Left ventricle myocardium superior (tissue), 1 donor: ENCODE results near the gene KCTD15. TPM values are rescaled to one million over a fixed set of nuclear protein-coding genes. Genes with fewer than 3 reads are reported as not detected.
A peak's percentile ranks its signal among the peaks of the same experiment; 100 is the strongest.

ENCODE experiments used
- ATAC-seq: fragments of 200-7000 bp; cut with Tn5 transposase; one replicate; pipeline ENCODE4 v1.9.1; 2020; ENCODE audit warnings: mild to moderate bottlenecking, moderate library complexity
- DNase-seq: peaks from one replicate; pipeline ENCODE4 v3.0.0-alpha.2; 2020
- intact Hi-C: fragments of 100-400 bp; cut with micrococcal nuclease; formaldehyde crosslinking; loops from one replicate; pipeline ENCODE4 v1.11.0; 2022
- total RNA-seq: library from RNA; stranded (reverse); fragmentation: NEBNext Ultra II Directional; extraction: Animal tissue kit (Norgen Biotek cat#: 25700); gene quantifications from one replicate; pipeline ENCODE4 v1.2.1, GENCODE V29; 2021
- donor health status: DM: no; HTN: yes; CAD: no; lungs with severe emphysema.

KCTD15 gene
- total RNA-seq, 1 donor from 2014 or later: 9.6 TPM

GRCh38 chr19:33769208-33769607 lies 27.5 kb upstream of the KCTD15 start:
- no peak for DNase-seq
- ATAC-seq: no peak
- intact Hi-C loops: loop anchor here (5.0 kb wide), 1 partner anchor 337 kb away; no protein-coding TSS in a partner anchor

DNA sequence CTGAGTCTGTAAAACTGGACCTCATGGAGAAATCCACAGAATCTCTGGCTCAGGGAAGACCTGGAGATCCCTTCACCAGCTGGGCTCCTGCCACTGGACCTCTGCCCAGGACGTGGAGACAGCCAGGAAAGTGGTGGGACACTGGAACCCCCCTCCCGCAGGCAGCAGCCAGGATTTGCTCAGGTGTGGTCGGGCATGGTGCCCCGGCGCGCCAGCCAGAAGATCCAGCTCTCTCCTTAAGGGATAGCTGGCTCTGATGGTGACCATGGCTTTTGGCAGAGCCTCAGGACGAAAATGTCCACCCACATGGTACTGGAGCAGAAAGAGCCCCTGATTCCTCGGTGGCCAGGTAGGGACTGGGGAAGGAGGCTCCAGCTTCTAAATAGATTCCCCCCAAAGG lies 26.6 kb upstream of the KCTD15 start:
- DNase-seq: no peak
- no peak for ATAC-seq
- intact Hi-C loops: loop anchor here (5.0 kb wide), 1 partner anchor 353 kb away; no protein-coding TSS in a partner anchor

DNA sequence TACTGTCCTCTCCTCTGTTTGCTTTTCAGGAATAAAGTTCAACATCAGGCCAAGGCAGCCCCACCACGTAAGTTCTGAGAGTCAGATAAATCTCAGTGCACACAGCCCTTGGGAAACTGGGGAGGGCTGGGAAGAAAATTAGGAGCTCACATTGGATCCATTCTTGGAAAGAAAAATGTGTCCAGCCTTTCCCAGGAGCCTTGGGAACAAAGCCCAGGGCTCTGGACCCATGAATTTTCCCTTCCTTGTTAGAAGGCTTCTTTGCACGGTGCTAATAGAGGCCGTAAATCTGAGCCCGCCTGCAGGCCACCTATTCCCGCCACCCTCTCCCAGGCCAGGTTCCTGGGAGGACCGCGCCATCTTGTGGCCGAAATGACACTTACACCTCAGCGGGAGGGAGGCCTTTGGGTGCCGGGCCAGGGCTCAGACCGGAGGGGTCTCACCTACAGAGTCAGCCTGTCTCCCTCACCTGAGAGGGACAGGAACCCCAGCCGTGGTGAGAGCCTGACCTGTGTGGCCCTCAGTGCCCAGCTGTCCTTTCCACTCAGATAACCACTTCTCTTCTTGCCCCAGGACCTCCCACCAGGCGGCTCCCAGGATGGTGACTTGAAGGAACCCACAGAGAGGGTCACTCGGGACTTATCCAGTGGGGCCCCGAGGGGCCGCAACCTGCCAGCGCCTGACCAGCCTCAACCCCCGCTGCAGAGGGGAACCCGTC lies 25.1 kb upstream of the KCTD15 start:
- intact Hi-C loops: loop anchor here (5.0 kb wide), 1 partner anchor 354 kb away; no protein-coding TSS in a partner anchor
- ATAC-seq: peak; percentile 83

GRCh38 chr19:33772102-33772857 lies 24.4 kb upstream of the KCTD15 start:
- ATAC-seq (no peak), DNase-seq (no peak)

More for the DNA sequence above, 25.1 kb upstream of the KCTD15 start:
- DNase-seq: peak; percentile 83

DNA sequence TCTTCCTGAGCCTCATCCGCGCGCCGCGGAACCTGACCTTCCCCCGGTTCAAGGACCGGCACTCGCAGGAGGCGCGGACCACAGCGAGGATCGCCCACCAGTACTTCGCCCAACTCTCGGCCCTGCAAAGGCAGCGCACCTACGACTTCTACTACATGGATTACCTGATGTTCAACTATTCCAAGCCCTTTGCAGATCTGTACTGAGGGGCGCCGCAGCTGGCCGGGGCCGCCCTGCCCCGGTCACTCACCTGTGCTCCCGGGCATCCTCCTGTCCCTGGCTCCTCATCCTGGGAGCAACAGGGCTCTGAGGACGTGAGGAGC lies 23.9 kb upstream of the KCTD15 start:
- intact Hi-C loops: loop anchor here (5.0 kb wide), 1 partner anchor 356 kb away; no protein-coding TSS in a partner anchor
- DNase-seq: no peak
- ATAC-seq: no peak

More at GRCh38 chr19:33772102-33772857, 24.4 kb upstream of the KCTD15 start:
- intact Hi-C loops: loop anchor here (5.0 kb wide), 1 partner anchor 355 kb away; no protein-coding TSS in a partner anchor

- DNase-seq: no peak
- intact Hi-C loops: loop anchor here (5.0 kb wide), 1 partner anchor 357 kb away; no protein-coding TSS in a partner anchor
- ATAC-seq: no peak
Measured at GRCh38 chr19:33773704-33774624, 22.7 kb upstream of the KCTD15 start.

GRCh38 chr19:33774751-33775150 lies 21.9 kb upstream of the KCTD15 start:
- intact Hi-C loops: loop anchor here (5.0 kb wide), 3 partner anchors 223 to 357 kb away; no protein-coding TSS in a partner anchor
- ATAC-seq (no peak), DNase-seq (no peak)

DNA sequence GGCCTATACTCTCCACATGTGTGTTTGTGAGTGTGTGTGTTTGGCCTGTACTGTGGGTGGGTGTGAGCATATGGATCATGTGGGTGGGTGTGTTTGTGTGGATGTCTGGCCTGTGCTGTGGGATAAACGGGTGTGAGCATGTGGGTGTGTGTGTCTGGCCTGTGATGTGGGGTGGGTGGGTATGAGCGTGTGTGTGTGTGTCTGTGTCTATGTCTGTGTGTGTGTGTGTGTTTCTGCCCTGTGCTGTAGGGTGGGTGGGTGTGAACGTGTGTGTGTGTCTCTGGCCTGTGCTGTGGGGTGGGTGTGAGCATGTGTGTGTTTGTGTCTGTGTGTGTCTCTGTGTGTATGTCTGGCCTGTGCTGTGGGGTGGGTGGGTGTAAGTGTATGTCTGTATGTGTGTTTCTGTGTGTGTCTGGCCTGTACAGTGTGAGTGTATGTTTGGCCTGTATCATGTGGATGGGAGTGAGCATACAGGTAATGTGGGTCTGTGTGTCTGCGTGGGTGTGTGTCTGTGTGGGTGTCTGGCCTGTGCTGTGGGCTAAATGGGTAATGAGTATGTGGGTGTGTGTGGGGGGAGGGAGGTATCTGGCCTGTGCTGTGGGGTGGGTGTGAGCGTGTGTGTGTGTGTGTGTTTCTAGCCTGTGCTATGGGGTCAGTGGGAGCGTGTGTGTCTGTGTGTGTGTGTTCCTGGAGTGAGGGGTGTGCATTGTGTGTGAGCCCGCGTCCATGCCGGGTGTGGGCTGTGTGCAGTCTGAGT lies 20.8 kb upstream of the KCTD15 start:
- DNase-seq (no peak), ATAC-seq (no peak)
- intact Hi-C loops: loop anchor here (5.0 kb wide), 2 partner anchors 221 to 321 kb away; no protein-coding TSS in a partner anchor

- intact Hi-C loops: loop anchor here (5.0 kb wide), 2 partner anchors 220 to 320 kb away; no protein-coding TSS in a partner anchor
- DNase-seq (no peak), ATAC-seq (no peak)
Measured at GRCh38 chr19:33777351-33777750, 19.3 kb upstream of the KCTD15 start.

- DNase-seq (no peak), ATAC-seq (no peak)
- intact Hi-C loops: loop anchor here (5.0 kb wide), 2 partner anchors 220 to 320 kb away; no protein-coding TSS in a partner anchor
Measured at GRCh38 chr19:33777753-33778088, 18.9 kb upstream of the KCTD15 start.

DNA sequence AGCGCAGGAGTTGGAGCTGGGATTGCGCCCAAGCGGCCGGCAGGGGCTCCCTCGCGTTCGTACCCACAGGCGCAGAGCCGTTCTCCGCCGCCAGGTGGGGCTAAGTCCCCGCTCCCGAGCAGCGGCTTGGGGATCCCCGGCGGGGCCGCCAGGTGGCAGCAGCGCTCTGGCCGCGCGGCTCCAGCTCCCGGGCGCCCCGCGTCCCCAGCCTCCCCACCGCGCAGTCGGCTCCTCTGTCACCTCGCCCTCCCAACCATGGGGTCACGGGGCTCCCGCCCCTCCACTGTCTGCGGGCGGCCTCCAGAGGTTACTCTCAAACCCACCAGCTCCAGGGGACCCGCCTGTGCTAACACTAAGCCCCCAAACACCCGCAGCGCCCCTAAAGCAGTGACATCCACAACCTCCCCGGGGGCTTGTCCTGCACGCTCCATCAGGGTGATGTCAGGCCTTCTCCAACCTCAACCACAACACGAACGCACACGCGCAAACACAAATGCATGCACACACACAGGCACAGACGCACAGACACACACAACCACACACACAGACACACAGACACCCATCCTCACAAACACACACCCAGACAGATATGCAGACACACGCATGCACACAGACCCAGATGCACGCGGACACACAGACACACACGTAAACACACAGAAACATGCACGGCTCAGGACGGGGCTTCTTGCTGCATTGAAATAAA lies 18.4 kb upstream of the KCTD15 start:
- ATAC-seq (peak; percentile 94), DNase-seq (peak; percentile 93)
- intact Hi-C loops: loop anchor here (5.0 kb wide), 2 partner anchors 219 to 319 kb away; no protein-coding TSS in a partner anchor

GRCh38 chr19:33779849-33780248 lies 16.8 kb upstream of the KCTD15 start:
- DNase-seq: no peak
- intact Hi-C loops: loop anchor here (5.0 kb wide), 2 partner anchors 217 to 317 kb away; no protein-coding TSS in a partner anchor
- ATAC-seq: no peak

- no peak for ATAC-seq
- intact Hi-C loops: no loop called here
- no peak for DNase-seq
Measured at GRCh38 chr19:33780251-33780650, 16.4 kb upstream of the KCTD15 start.

DNA sequence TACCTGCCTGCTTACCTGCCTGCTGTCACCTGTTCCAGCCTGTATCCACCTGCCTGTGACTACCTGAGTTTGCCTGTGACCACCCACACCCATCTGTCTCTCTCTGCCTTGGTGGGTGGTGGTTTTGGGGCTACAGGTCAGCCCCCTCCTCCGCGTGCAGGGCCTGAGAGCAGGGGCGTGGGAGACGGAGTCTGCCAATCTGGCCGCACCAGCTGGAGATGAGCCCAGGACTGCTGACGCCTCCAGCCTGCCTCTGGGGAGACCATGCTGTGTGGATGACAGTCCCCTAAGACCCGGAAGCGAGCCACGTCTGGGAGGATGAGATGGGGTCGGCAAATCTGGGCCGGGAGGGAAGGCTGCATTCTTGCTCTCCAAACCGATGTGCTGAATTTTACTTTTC lies 15.9 kb upstream of the KCTD15 start:
- intact Hi-C loops: no loop called here
- ATAC-seq: no peak
- DNase-seq: no peak

DNA sequence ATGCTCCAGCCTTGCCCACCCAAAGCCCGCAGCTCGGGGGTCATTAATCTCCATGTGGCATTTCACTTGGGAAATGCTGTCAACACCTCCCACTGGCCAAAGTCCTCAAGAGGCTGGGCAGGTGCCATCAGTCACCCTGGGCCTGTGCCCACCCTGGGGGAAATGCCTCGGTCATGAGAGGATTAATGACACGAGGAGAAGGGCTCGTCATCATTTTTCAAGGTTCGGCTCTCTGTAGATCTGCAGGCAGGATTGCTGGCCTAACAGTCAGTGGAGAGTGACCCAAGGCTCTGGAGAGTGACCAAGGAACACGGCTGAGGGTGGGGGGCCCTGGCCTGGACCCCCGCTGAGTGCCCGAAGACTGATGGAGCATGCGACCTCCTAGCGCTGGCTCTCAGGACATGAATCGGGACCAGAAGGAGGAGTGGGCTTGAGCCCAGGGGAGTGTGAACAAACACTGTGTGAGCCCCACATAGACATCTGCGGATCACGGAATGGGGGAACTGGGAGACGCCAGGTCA lies 15.2 kb upstream of the KCTD15 start:
- no peak for DNase-seq
- intact Hi-C loops: no loop called here
- ATAC-seq: no peak

- intact Hi-C loops: no loop called here
Measured at GRCh38 chr19:33781996-33782395, 14.7 kb upstream of the KCTD15 start.

DNA sequence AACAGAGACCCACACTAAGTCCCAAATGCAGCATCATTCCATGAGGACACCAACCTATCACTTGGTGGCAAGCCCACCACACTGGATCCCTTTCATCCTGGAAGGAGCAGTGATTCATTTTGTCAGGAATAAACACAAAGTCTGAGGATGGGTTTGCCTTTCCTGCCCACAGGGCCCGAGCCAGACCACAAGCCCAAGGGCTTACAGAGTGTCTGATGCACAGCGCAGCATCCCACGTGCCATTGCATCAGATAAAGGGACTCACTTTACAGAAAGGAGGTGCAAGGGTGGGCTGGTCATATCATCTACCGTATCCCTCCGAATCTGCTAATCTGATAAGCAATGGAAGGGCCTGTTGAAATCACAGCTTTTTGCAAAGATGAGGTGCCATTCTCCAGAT lies 12.2 kb upstream of the KCTD15 start:
- ATAC-seq (no peak), DNase-seq (no peak)
- intact Hi-C loops: no loop called here

More at GRCh38 chr19:33781996-33782395, 14.7 kb upstream of the KCTD15 start:
- ATAC-seq (no peak), DNase-seq (no peak)
